IMR-90 (cell line): ENCODE measurements around the gene ERVK3-1.

Experiments
- CHD1 ChIP-seq: IDR thresholded peaks from 2 replicates; pipeline ENCODE4 v1.6.1; 2012; ENCODE audit warnings: low read depth, low read length, improper control_type of control experiment
- CTCF ChIP-seq: conservative IDR thresholded peaks from 2 replicates; pipeline ENCODE4 v1.5.1; 2012; ENCODE audit warnings: mild to moderate bottlenecking, low read depth, low read length, improper control_type of control experiment
- MAFK ChIP-seq: IDR thresholded peaks from 2 replicates; pipeline ENCODE4 v1.6.1; 2012; ENCODE audit warnings: low read depth, low read length, improper control_type of control experiment
- POLR2A ChIP-seq: IDR thresholded peaks from 2 replicates; pipeline ENCODE4 v1.6.1; 2012; ENCODE audit warnings: mild to moderate bottlenecking, low read depth, low read length
- RAD21 ChIP-seq: IDR thresholded peaks from 2 replicates; pipeline ENCODE4 v1.6.1; 2012; ENCODE audit warnings: low read length, improper control_type of control experiment
- TF ChIP-seq, protein P1 (sequence below): fragments of 150-350 bp; IDR thresholded peaks from 2 replicates; pipeline ENCODE4 v1.6.1; 2016; ENCODE audit warnings: low read depth, mild to moderate bottlenecking, low read length, moderate library complexity, borderline replicate concordance

GRCh38 chr19:58350001-58350861 lies 45.1 kb downstream of the ERVK3-1 start:
- TF ChIP-seq POLR2A (no peak), CTCF (no peak), RAD21 (no peak), MAFK (no peak), CHD1 (no peak)
- TF ChIP-seq, protein P1, sequence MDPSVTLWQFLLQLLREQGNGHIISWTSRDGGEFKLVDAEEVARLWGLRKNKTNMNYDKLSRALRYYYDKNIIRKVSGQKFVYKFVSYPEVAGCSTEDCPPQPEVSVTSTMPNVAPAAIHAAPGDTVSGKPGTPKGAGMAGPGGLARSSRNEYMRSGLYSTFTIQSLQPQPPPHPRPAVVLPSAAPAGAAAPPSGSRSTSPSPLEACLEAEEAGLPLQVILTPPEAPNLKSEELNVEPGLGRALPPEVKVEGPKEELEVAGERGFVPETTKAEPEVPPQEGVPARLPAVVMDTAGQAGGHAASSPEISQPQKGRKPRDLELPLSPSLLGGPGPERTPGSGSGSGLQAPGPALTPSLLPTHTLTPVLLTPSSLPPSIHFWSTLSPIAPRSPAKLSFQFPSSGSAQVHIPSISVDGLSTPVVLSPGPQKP: no peak
